HCT116 (cell line): Measurements from ENCODE around the gene H6PD. TPM values are rescaled to one million over a fixed set of nuclear protein-coding genes. Genes with fewer than 3 reads are reported as not detected.

Source experiments
- ATAC-seq: fragments of 200-7000 bp; cut with Tn5 transposase; 2 replicates; pipeline ENCODE4 v1.9.1; 2020; ENCODE audit warnings: mild to moderate bottlenecking, moderate library complexity
- BruUV-seq: library from RNA; stranded (reverse); fragments of 400-500 nt; replicated peaks from 2 replicates; lab custom pipeline; 2021; lab: Mats Ljungman, UMichigan
- CTCF ChIA-PET: fragments of 300-600 bp; sonication (Branson Sonifier 250); formaldehyde crosslinking; loops from one replicate; lab custom pipeline; 2021; ENCODE audit warnings: antibody characterized with exemption; lab: Charles Lee
- POLR2A ChIA-PET: fragments of 300-600, 350-600 bp; sonication (Branson Sonifier 250); formaldehyde crosslinking; loops from one replicate; lab custom pipeline; 2021; ENCODE audit warnings: antibody characterized with exemption; lab: Charles Lee
- RAD21 ChIA-PET, 2 experiments: fragments of 300-600 bp; sonication (Branson Sonifier 250); formaldehyde crosslinking; loops; one replicate each; lab custom pipeline; 2023; ENCODE audit warnings: low total read pairs in 2 of 2; ENCODE audit not compliant: uncharacterized antibody in 2 of 2, unreplicated experiment in 2 of 2, low non-redundant PET in 1 of 2; lab: Charles Lee
- DNase-seq: peaks from one replicate; pipeline ENCODE4 v3.0.0-alpha.2; 2010; ENCODE audit warnings: low read depth, low spot score
- H2AFZ ChIP-seq: fragments of 200-600 bp; shearing (Covaris generic), sonication (generic); 2 replicates; pipeline ENCODE4 v1.6.1; 2017; ENCODE audit warnings: low read depth, mixed run types, mixed read lengths, antibody characterized with exemption, low read length; ENCODE audit not compliant: poor library complexity, severe bottlenecking
- H3K27ac ChIP-seq: 2 replicates; pipeline ENCODE4 v1.5.1; 2012; ENCODE audit warnings: low read depth, low read length
- H3K27me3 ChIP-seq: fragments of 200-600 bp; sonication (generic); 2 replicates; pipeline ENCODE4 v1.6.1; 2016; ENCODE audit warnings: mixed run types, low read length, mixed read lengths; ENCODE audit not compliant: insufficient read depth
- H3K36me3 ChIP-seq, 2 experiments: fragments of 200-500 bp in 1 of 2; fragments of 200-600 bp in 1 of 2; sonication (Bioruptor generic) in 1 of 2; sonication (generic) in 1 of 2; 2 replicates each; pipeline versions ENCODE4 v1.5.1 to v1.6.1; 2014 to 2016; ENCODE audit warnings: low read length in 2 of 2, inconsistent platforms in 1 of 2, mixed read lengths in 1 of 2, mixed run types in 1 of 2; ENCODE audit not compliant: insufficient read depth in 2 of 2, control insufficient read depth in 1 of 2
- H3K4me1 ChIP-seq, 2 experiments: fragments of 200-600 bp in 1 of 2; sonication (generic) in 1 of 2; 2 replicates each; pipeline versions ENCODE4 v1.5.1 to v1.6.1; 2012 to 2017; ENCODE audit warnings: low read length in 2 of 2, inconsistent platforms in 1 of 2, mild to moderate bottlenecking in 1 of 2, mixed read lengths in 1 of 2, mixed run types in 1 of 2, moderate library complexity in 1 of 2; ENCODE audit not compliant: insufficient read depth in 2 of 2, control insufficient read depth in 1 of 2
- H3K4me2 ChIP-seq: fragments of 200-600 bp; sonication (generic); 2 replicates; pipeline ENCODE4 v1.6.1; 2017; ENCODE audit warnings: mixed run types, low read length, mixed read lengths
- H3K4me3 ChIP-seq, 2 experiments: fragments of 200-600 bp in 1 of 2; sonication (generic) in 1 of 2; replicated peaks in 1 of 2; 2 replicates each; pipeline ENCODE4 v1.5.1; 2011 to 2016; ENCODE audit warnings: low read length in 2 of 2, control low read depth in 1 of 2, low read depth in 1 of 2, mild to moderate bottlenecking in 1 of 2, mixed read lengths in 1 of 2, mixed run types in 1 of 2
- H3K79me2 ChIP-seq: fragments of 200-600 bp; sonication (generic); 2 replicates; pipeline ENCODE4 v1.6.1; 2017; ENCODE audit warnings: mild to moderate bottlenecking, mixed run types, low read length, moderate library complexity, mixed read lengths; ENCODE audit not compliant: insufficient read depth
- H3K9ac ChIP-seq: fragments of 200-600 bp; sonication (generic); 2 replicates; pipeline ENCODE4 v1.6.1; 2016; ENCODE audit warnings: low read length, mixed read lengths
- H3K9me2 ChIP-seq: fragments of 200-600 bp; sonication (generic), shearing (Covaris generic); 2 replicates; pipeline ENCODE4 v1.6.1; 2017; ENCODE audit warnings: mixed run types, mild to moderate bottlenecking, moderate library complexity; ENCODE audit not compliant: insufficient read depth
- H3K9me3 ChIP-seq, 2 experiments: fragments of 200-500 bp in 1 of 2; fragments of 200-600 bp in 1 of 2; sonication (Bioruptor generic) in 1 of 2; sonication (generic) in 1 of 2; 2 replicates each; pipeline ENCODE4 v1.6.1; 2014 to 2017; ENCODE audit warnings: low read length in 2 of 2, mixed read lengths in 2 of 2, inconsistent platforms in 1 of 2, low read depth in 1 of 2, mild to moderate bottlenecking in 1 of 2, mixed run types in 1 of 2, moderate library complexity in 1 of 2; ENCODE audit not compliant: control insufficient read depth in 1 of 2, insufficient read depth in 1 of 2
- H4K20me1 ChIP-seq: fragments of 200-600 bp; sonication (generic), shearing (Covaris generic); 2 replicates; pipeline ENCODE4 v1.6.1; 2017; ENCODE audit warnings: mixed run types, mild to moderate bottlenecking, moderate library complexity; ENCODE audit not compliant: insufficient read depth
- CBX3 ChIP-seq: IDR thresholded peaks from 2 replicates; pipeline ENCODE4 v1.6.1; 2012; ENCODE audit warnings: low read depth
- CTCF ChIP-seq, 3 experiments: fragments of 200-600 bp in 1 of 3; sonication (generic) in 1 of 3; IDR thresholded peaks in 2 of 3; conservative IDR thresholded peaks in 1 of 3; 2 replicates each; pipeline ENCODE4 v1.5.1; 2012 to 2017; ENCODE audit warnings: low read depth in 2 of 3, low read length in 2 of 3, antibody characterized with exemption in 1 of 3, borderline replicate concordance in 1 of 3, control low read depth in 1 of 3, mild to moderate bottlenecking in 1 of 3, mixed read lengths in 1 of 3, mixed run types in 1 of 3, moderate library complexity in 1 of 3; ENCODE audit not compliant: insufficient read depth in 1 of 3
- EGR1 ChIP-seq: IDR thresholded peaks from 2 replicates; pipeline ENCODE4 v1.6.1; 2012; ENCODE audit warnings: low read depth
- ELF1 ChIP-seq: IDR thresholded peaks from 2 replicates; pipeline ENCODE4 v1.6.1; 2012; ENCODE audit warnings: low read depth, borderline replicate concordance
- JUND ChIP-seq: IDR thresholded peaks from 2 replicates; pipeline ENCODE4 v1.6.1; 2012
- MAX ChIP-seq: IDR thresholded peaks from 2 replicates; pipeline ENCODE4 v1.6.1; 2012
- POLR2AphosphoS5 ChIP-seq: IDR thresholded peaks from 2 replicates; pipeline ENCODE4 v1.6.1; 2011; ENCODE audit warnings: mild to moderate bottlenecking, low read depth, low read length, moderate library complexity
- RAD21 ChIP-seq: IDR thresholded peaks from 2 replicates; pipeline ENCODE4 v1.6.1; 2012; ENCODE audit warnings: low read depth, mild to moderate bottlenecking
- SIN3A ChIP-seq: IDR thresholded peaks from 2 replicates; pipeline ENCODE4 v1.6.1; 2012; ENCODE audit warnings: low read depth
- SP1 ChIP-seq: IDR thresholded peaks from 2 replicates; pipeline ENCODE4 v1.6.1; 2012; ENCODE audit warnings: low read depth
- SRF ChIP-seq: IDR thresholded peaks from 2 replicates; pipeline ENCODE4 v1.6.1; 2012; ENCODE audit warnings: low read depth
- YY1 ChIP-seq: IDR thresholded peaks from 2 replicates; pipeline ENCODE4 v1.6.1; 2011; ENCODE audit warnings: low read length, low read depth, moderate library complexity, mild to moderate bottlenecking; ENCODE audit not compliant: insufficient replicate concordance; ENCODE audit errors: extremely low read depth
- ZFX ChIP-seq: fragments of 450-650 bp; IDR thresholded peaks from 2 replicates; pipeline ENCODE4 v1.6.1; 2017
- ZNF274 ChIP-seq: fragments of 200-500 bp; sonication (Bioruptor generic); IDR thresholded peaks from 2 replicates; pipeline ENCODE4 v1.6.1; 2014; ENCODE audit warnings: mild to moderate bottlenecking, low read depth, low read length, inconsistent platforms
- intact Hi-C: fragments of 100-400 bp; cut with micrococcal nuclease; formaldehyde crosslinking; loops from 2 replicates; pipeline ENCODE4 v1.10.0; 2022
- total RNA-seq: library from RNA; stranded (reverse); gene quantifications from one replicate; pipeline ENCODE4 v1.2.1, GENCODE V29; 2021; ENCODE audit not compliant: unreplicated experiment

H6PD gene
- total RNA-seq, 1 experiment from 2014 or later, result 16.2 TPM

GRCh38 chr1:9260059-9260766, 25.6 kb downstream of the H6PD start:
- H3K9me3 ChIP-seq, result peaks cover 0 to 25% of the 10 kb centered on the region in 2 experiments; a peak in 1 of 4 replicates
- CTCF ChIA-PET, result no interaction called here
- no peak overlapping the region for H3K4me3 ChIP-seq
- no peaks in the 10 kb centered on the region for H4K20me1 ChIP-seq
- no peak overlapping the region for H3K9ac ChIP-seq
- intact Hi-C loops, result no loop called here
- TF ChIP-seq MAX (no peak), ELF1 (no peak), JUND (no peak), CBX3 (no peak), CTCF (IDR thresholded peaks at IDR 0.05 in 2 of 3, conservative IDR thresholded peaks at IDR 0.05 in 1 of 3; ENCODE audit: borderline replicate concordance in 1 of 3, insufficient read depth in 1 of 3, low read depth in 2 of 3, low read length in 2 of 3) (no peak), RAD21 (no peak)
- TF ChIP-seq, all 23 proteins: peak for 0
- RAD21 ChIA-PET, result no interaction called here
- Histone ChIP-seq H3K27me3 (no peaks in the 10 kb centered on the region), H3K4me1 (no peaks in the 10 kb centered on the region), H3K36me3 (no peaks in the 10 kb centered on the region), H3K4me2 (no peak overlapping the region), H3K79me2 (no peaks in the 10 kb centered on the region), H3K9me2 (no peaks in the 10 kb centered on the region), H2AFZ (no peak overlapping the region), H3K27ac (no peak overlapping the region)
- POLR2A ChIA-PET, result no interaction called here
- ATAC-seq (no peak), DNase-seq (no peak)
- BruUV-seq, result no TSS peak

GRCh38 chr1:9261496-9261895, 26.9 kb downstream of the H6PD start:
- Histone ChIP-seq H3K4me1 (peaks cover 0 to under 1% of the 10 kb centered on the region in 2 experiments; a peak in 2 of 4 replicates), H3K79me2 (no peaks in the 10 kb centered on the region), H3K27me3 (no peaks in the 10 kb centered on the region), H2AFZ (no peak overlapping the region), H3K9ac (no peak overlapping the region), H3K27ac (no peak overlapping the region), H3K4me3 (no peak overlapping the region), H3K9me2 (no peaks in the 10 kb centered on the region), H3K36me3 (no peaks in the 10 kb centered on the region), H3K9me3 (peaks cover 0 to 25% of the 10 kb centered on the region in 2 experiments; a peak in 1 of 4 replicates), H4K20me1 (no peaks in the 10 kb centered on the region), H3K4me2 (no peak overlapping the region)
- BruUV-seq, result no TSS peak
- ATAC-seq, result no peak
- no peak for TF ChIP-seq ELF1
- no peak for TF ChIP-seq YY1
- TF ChIP-seq POLR2AphosphoS5, result no peak
- TF ChIP-seq JUND, result no peak
- no peak for TF ChIP-seq MAX
- TF ChIP-seq CBX3, result no peak
- TF ChIP-seq CTCF (IDR thresholded peaks at IDR 0.05 in 2 of 3, conservative IDR thresholded peaks at IDR 0.05 in 1 of 3; ENCODE audit: borderline replicate concordance in 1 of 3, insufficient read depth in 1 of 3, low read depth in 2 of 3, low read length in 2 of 3), result no peak
- no peak for TF ChIP-seq EGR1
- TF ChIP-seq SRF, result no peak
- no peak for TF ChIP-seq SP1
- TF ChIP-seq ZFX, result no peak
- no peak for TF ChIP-seq SIN3A
- TF ChIP-seq RAD21, result no peak
- TF ChIP-seq ZNF274, result no peak
- POLR2A ChIA-PET, result no interaction called here
- CTCF ChIA-PET, result no interaction called here
- no peak for DNase-seq
- RAD21 ChIA-PET, result no interaction called here
- intact Hi-C loops, result no loop called here
